ENCODE data around the gene ANKRD13C.
A peak's percentile ranks its signal among the peaks of the same experiment; 100 is the strongest.

ANKRD13C gene, protein sequence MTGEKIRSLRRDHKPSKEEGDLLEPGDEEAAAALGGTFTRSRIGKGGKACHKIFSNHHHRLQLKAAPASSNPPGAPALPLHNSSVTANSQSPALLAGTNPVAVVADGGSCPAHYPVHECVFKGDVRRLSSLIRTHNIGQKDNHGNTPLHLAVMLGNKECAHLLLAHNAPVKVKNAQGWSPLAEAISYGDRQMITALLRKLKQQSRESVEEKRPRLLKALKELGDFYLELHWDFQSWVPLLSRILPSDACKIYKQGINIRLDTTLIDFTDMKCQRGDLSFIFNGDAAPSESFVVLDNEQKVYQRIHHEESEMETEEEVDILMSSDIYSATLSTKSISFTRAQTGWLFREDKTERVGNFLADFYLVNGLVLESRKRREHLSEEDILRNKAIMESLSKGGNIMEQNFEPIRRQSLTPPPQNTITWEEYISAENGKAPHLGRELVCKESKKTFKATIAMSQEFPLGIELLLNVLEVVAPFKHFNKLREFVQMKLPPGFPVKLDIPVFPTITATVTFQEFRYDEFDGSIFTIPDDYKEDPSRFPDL

DNA sequence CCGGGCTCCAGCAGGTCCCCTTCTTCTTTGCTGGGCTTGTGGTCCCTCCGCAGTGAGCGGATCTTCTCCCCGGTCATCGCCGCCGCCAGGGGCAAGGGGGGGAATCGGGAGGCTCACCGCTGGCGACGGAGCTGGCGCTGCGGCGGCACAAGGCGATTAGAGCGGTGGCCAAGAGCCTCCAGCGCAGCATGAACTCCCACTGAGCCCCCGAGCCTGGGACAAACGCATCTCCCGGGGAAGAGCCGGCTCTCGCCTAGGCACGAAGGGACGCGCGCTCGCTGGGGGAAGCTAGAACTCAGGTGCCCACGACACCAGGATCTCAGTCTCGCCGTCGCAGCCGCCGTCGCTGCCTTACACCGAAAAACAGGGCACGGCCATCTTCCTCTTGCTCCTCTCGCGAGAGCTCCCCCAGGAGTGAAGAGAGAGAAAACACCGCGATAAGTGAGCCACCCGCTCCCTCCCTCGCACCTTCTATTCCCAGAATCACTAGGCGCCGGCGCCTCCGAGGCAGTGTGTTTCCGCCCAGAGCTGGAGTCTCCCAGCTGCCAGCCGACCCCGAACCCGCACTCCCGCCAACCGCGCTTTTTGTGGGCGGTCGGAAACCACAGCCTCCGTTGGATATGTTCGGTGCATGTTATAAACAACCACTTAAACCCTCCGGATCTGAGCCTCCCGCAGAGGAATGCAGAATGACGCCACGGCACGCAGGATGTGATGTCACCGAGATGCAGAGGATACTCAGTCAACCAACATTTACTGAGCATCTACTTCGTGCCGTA lies at the start of gene ANKRD13C:
TSS of gene ANKRD13C (minus strand) at position 391 of the 779 bp plus-strand sequence. CDS start at position 77, 314 bp downstream.
- no peak for TF ChIP-seq JUND (IDR thresholded peaks at IDR 0.05; ENCODE audit: low read depth)
- DNase-seq (ENCODE audit: low read depth in 1 of 2, low spot score in 1 of 2), result peak; percentile 69 to 96
- in situ Hi-C loops (cut with HindIII; ENCODE audit: low pct_unique_long_range_greater_than_20kb, low sequenced_read_pairs), result no loop called here

DNA sequence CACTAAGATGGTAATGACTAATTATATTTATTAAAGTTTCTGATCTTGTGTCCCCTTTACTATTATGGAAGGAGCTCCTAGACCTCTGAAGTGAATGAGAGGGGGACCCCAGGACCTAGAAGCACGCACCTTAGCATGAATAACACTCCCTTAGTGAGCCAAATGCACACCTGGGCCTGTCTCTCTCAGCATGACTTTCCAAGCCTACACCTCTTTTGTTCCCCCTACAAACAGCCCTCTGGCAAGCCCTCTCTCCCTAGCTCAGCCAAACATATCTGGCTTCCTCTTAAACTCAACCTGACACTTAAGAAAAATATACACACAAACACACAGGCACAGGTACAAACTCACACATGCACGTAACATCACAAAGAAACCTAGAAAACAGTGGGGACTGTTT lies 49.2 kb upstream of the ANKRD13C start:
- in situ Hi-C loops (cut with HindIII; ENCODE audit: low pct_unique_long_range_greater_than_20kb, low sequenced_read_pairs), result no loop called here
- DNase-seq (ENCODE audit: low read depth in 1 of 2, low spot score in 1 of 2), result no peak
- TF ChIP-seq JUND (IDR thresholded peaks at IDR 0.05; ENCODE audit: low read depth), result no peak

DNA sequence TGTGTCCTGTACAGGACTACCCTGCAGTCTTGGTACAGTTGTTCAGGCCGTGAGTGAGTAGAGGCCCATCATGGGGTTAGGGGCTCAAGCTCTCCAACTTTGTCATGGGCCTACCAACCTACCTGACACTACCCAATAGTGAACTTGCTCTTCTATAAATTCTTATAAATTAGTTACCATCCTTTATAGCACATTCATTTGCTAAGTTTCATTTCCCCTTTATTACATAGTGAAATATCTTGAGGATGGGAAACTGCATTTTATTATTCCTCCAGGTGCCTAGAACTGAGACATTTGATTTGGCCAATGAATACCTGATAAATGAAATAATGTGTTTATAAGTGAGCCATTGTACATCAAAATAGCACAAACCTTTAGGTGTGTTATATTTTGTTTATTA lies 47.5 kb upstream of the ANKRD13C start:
- TF ChIP-seq JUND (IDR thresholded peaks at IDR 0.05; ENCODE audit: low read depth), result no peak
- in situ Hi-C loops (cut with HindIII; ENCODE audit: low pct_unique_long_range_greater_than_20kb, low sequenced_read_pairs), result no loop called here

DNA sequence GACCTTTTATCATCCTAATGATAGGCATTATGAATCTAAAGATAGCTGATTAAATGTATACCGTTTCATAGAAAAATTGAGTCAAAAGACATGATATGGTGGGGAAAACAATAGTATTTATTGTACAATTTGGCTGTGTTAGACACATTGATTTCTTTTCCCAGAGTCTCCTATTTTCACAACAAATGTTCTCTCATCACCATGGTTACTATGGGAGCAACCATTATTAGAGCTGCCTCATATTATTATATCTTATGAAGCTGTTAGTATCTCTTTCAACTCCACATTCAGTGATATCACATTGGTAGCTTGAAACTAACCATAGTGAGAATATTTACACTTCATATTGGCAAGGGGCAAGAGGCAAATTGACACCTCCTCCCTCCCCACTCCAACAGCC lies 45.8 kb upstream of the ANKRD13C start:
- DNase-seq (ENCODE audit: low read depth in 1 of 2, low spot score in 1 of 2), result no peak
- in situ Hi-C loops (cut with HindIII; ENCODE audit: low pct_unique_long_range_greater_than_20kb, low sequenced_read_pairs), result no loop called here

More for the DNA sequence above, 47.5 kb upstream of the ANKRD13C start:
- DNase-seq (ENCODE audit: low read depth in 1 of 2, low spot score in 1 of 2), result no peak

DNA sequence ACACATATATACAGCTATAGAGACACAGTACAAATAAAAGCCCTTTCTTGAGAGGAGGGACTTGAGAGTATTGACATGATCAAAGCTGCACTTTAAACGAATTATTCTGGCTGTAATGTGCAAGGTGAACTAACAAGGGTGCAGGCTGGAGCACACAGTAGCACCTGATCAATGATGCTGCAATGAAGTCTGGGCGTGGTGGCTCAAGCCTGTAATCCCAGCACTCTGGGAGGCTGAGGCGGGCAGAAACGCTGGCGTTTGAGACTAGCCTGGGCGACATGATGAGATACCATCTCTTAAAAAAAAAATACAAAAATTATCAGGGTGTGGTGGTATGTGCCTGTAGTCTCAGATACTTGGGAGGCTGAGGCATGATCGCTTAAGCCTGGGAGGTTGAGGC lies 42.5 kb upstream of the ANKRD13C start:
- in situ Hi-C loops (cut with HindIII; ENCODE audit: low pct_unique_long_range_greater_than_20kb, low sequenced_read_pairs), result no loop called here
- DNase-seq (ENCODE audit: low read depth in 1 of 2, low spot score in 1 of 2), result no peak
- TF ChIP-seq JUND (IDR thresholded peaks at IDR 0.05; ENCODE audit: low read depth), result no peak

More for the DNA sequence above, 45.8 kb upstream of the ANKRD13C start:
- no peak for TF ChIP-seq JUND (IDR thresholded peaks at IDR 0.05; ENCODE audit: low read depth)

DNA sequence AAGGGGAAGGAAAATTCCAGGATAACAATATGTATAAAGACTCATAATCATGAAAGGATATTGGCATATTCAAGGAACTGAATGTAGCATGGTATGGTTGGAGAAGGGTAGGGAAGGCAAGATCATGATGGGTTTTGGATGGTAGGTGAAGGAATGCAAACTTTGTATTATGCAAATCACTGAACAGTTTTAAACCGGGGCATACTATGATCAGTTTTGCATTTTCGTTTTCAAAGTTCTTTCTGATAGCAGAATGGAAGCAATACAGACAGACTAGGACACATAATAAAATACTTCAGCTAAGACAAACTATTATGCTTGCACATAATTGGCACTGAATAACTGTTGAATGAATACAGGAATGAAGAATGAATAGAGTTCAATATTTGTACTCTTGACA lies 42.1 kb upstream of the ANKRD13C start:
- TF ChIP-seq JUND (IDR thresholded peaks at IDR 0.05; ENCODE audit: low read depth), result no peak
- in situ Hi-C loops (cut with HindIII; ENCODE audit: low pct_unique_long_range_greater_than_20kb, low sequenced_read_pairs), result no loop called here
- no peak for DNase-seq (ENCODE audit: low read depth in 1 of 2, low spot score in 1 of 2)

DNA sequence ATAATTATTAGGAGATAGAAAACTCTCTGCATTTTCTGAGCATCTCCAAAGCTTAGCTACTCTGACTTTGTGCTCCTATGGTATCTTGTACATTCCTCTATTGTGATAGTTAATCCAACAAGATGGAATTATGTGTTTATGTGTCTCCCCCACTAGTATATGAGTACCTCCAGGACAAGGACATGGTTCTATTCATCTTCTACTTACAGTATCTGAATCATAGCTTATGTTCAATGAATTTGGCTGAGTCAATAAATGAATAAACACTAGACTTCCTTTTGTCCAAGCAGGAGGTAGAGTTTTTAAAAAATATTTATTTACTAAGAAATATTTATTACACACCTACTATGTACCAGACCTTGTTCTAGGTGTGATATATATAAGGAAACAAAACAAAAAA lies 38.1 kb upstream of the ANKRD13C start:
- in situ Hi-C loops (cut with HindIII; ENCODE audit: low pct_unique_long_range_greater_than_20kb, low sequenced_read_pairs), result no loop called here
- DNase-seq (ENCODE audit: low read depth in 1 of 2, low spot score in 1 of 2), result no peak
- TF ChIP-seq JUND (IDR thresholded peaks at IDR 0.05; ENCODE audit: low read depth), result no peak

DNA sequence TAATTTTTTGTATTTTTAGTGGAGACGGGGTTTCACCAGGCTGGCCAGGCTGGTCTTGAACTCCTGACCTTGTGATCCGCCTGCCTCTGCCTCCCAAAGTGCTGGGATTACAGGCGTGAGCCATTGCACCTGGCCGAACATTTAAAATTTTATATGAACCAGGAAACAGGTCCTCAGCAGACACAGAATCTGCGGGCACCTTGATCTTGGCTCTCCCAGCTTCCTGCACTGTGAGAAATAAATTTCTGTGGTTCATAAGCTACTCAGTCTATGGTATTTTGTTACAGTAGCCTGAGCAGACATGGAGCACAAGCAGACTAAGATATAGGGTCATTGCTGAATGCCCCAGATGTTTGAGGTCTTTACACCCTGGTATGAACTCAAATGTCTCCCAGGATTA lies 33.0 kb upstream of the ANKRD13C start:
- no peak for DNase-seq (ENCODE audit: low read depth in 1 of 2, low spot score in 1 of 2)

DNA sequence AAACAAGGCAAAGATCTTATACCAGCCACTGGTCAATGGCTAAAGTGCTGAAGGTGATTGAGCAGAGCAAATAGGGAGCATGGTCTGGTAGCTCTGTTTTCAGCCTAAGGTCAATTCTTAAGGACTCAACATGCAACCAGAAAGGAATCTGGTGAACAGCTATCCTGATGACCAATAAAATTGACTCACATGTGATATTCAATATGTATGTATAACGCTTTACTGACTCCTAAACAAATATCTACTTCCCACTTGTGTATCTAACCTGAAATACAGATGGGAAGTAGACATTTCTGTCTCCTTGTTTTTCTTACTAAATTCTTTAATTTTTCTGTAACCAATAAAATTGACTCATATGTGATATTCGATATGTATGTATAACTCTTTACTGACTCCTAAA lies 31.6 kb upstream of the ANKRD13C start:
- no peak for TF ChIP-seq JUND (IDR thresholded peaks at IDR 0.05; ENCODE audit: low read depth)
- no peak for DNase-seq (ENCODE audit: low read depth in 1 of 2, low spot score in 1 of 2)
- in situ Hi-C loops (cut with HindIII; ENCODE audit: low pct_unique_long_range_greater_than_20kb, low sequenced_read_pairs), result no loop called here

More for the DNA sequence above, 33.0 kb upstream of the ANKRD13C start:
- no peak for TF ChIP-seq JUND (IDR thresholded peaks at IDR 0.05; ENCODE audit: low read depth)
- in situ Hi-C loops (cut with HindIII; ENCODE audit: low pct_unique_long_range_greater_than_20kb, low sequenced_read_pairs), result no loop called here

DNA sequence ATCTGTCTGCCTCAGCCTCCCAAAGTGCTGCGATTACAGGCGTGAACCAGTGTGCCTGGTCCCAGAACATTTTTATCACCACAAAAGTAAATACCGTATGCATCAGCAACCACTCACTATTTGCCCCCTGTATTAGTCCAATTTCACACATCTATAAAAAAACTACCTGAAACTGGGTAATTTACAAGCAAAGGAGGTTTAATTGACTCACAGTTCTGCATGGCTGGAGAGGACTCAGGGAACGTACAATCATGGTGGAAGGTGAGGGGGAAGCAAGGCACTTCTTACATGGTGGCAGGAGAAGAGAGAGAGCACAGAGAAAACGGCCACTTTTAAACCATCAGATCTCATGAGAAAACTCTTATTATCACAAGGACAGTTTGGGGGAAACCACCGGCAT lies 31.0 kb upstream of the ANKRD13C start:
- no peak for DNase-seq (ENCODE audit: low read depth in 1 of 2, low spot score in 1 of 2)
- no peak for TF ChIP-seq JUND (IDR thresholded peaks at IDR 0.05; ENCODE audit: low read depth)
- in situ Hi-C loops (cut with HindIII; ENCODE audit: low pct_unique_long_range_greater_than_20kb, low sequenced_read_pairs), result no loop called here

DNA sequence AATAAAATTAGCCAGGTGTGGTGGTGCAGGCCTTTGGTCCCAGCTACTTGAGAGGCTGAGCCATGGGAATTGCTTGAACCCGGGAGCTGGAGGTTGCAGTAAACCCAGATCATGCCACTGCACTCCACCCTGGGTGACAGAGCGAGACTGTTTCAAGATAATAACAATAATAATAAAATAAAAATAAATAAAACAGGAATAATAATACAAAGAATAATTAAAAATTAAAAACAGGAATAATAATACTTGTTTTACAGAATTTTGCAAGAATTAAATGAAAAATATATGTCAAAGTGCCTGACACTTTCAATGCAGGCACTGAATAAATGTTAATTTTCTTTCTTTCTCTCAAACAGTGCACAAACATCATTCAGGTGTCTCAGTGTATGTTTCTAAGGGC lies 30.0 kb upstream of the ANKRD13C start:
- in situ Hi-C loops (cut with HindIII; ENCODE audit: low pct_unique_long_range_greater_than_20kb, low sequenced_read_pairs), result no loop called here
- TF ChIP-seq JUND (IDR thresholded peaks at IDR 0.05; ENCODE audit: low read depth), result no peak
- DNase-seq (ENCODE audit: low read depth in 1 of 2, low spot score in 1 of 2), result no peak

DNA sequence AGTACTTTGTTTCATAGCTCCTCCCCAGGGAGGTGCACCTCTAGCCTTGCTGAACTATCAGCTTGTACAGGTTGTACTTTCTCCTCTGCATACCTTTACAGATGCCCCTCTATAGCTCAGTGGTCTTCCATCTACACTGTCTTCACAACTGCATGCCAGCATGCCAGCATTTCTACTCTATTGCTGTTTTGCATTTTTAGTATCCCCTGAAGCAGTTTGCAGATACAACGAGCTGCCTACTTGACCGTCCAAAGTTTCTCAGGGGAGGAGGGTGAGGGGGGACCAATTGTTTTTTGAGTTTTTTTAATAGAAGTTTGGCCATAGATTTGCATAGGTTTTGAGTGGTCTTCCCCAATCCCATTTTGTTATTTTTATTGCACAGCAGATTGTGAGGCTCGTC lies 29.0 kb upstream of the ANKRD13C start:
- in situ Hi-C loops (cut with HindIII; ENCODE audit: low pct_unique_long_range_greater_than_20kb, low sequenced_read_pairs), result no loop called here
- DNase-seq (ENCODE audit: low read depth in 1 of 2, low spot score in 1 of 2), result no peak
- TF ChIP-seq JUND (IDR thresholded peaks at IDR 0.05; ENCODE audit: low read depth), result no peak

DNA sequence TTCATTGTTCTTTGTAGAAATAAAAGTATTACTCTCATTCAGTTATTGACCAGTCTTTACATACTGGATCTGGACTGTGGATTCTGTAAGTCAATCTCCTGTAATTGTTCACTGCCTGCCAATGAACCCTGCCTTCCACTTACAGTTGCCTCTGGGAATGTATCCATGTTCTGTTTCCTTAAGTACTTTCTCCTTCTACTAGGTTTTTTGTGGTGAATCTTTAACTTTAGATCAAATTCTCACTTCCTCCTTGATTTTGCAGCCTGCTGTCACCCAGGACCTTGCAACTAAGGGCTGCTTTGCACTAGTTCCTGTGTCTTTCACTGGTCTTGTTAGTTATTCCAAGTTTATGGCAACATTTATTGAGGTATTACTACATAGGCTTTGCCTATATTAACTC lies 28.2 kb upstream of the ANKRD13C start:
- DNase-seq (ENCODE audit: low read depth in 1 of 2, low spot score in 1 of 2), result no peak
- no peak for TF ChIP-seq JUND (IDR thresholded peaks at IDR 0.05; ENCODE audit: low read depth)
- in situ Hi-C loops (cut with HindIII; ENCODE audit: low pct_unique_long_range_greater_than_20kb, low sequenced_read_pairs), result no loop called here
